WTC11 (cell line): ENCODE measurements around the gene C18orf54. TPM values are rescaled to one million over a fixed set of nuclear protein-coding genes. Genes with fewer than 3 reads are reported as not detected.

Experiments
- ATAC-seq: fragments of 200-7000 bp; cut with Tn5 transposase; 2 replicates; pipeline ENCODE4 v1.10.0; 2021; ENCODE audit warnings: mild to moderate bottlenecking, moderate library complexity
- CTCF ChIA-PET: fragments of 300-600 bp; sonication (Branson Sonifier 250); formaldehyde crosslinking; loops from one replicate; lab custom pipeline; 2021; ENCODE audit warnings: antibody characterized with exemption; lab: Charles Lee
- POLR2A ChIA-PET: fragments of 350-600 bp; sonication (Branson Sonifier 250); formaldehyde crosslinking; loops from one replicate; lab custom pipeline; 2021; ENCODE audit warnings: antibody characterized with exemption; lab: Charles Lee
- DNase-seq: peaks from one replicate; pipeline ENCODE4 v3.0.0; 2021; ENCODE audit warnings: low spot score
- H3K27ac Mint-ChIP-seq: 2 replicates; pipeline ENCODE4 v1.8.0; 2021; ENCODE audit warnings: mixed read lengths
- H3K27me3 Mint-ChIP-seq: 2 replicates; pipeline ENCODE4 v1.8.0; 2021; ENCODE audit warnings: low read depth, mild to moderate bottlenecking, moderate library complexity, mixed read lengths
- H3K36me3 Mint-ChIP-seq: 2 replicates; pipeline ENCODE4 v1.8.0; 2021; ENCODE audit warnings: mixed read lengths
- H3K4me1 Mint-ChIP-seq: 2 replicates; pipeline ENCODE4 v1.8.0; 2022; ENCODE audit warnings: mixed read lengths
- H3K4me3 Mint-ChIP-seq: 2 replicates; pipeline ENCODE4 v1.8.0; 2021; ENCODE audit warnings: mild to moderate bottlenecking, moderate library complexity, mixed read lengths
- H3K9me3 Mint-ChIP-seq: 2 replicates; pipeline ENCODE4 v1.8.0; 2021; ENCODE audit warnings: mixed read lengths
- AR ChIP-seq: fragments of 250-450 bp; sonication (Bioruptor Pico); IDR thresholded peaks from 2 replicates; pipeline ENCODE4 v1.9.0; 2021; ENCODE audit warnings: mild to moderate bottlenecking
- ATF2 ChIP-seq: sonication (generic); formaldehyde crosslinking; IDR thresholded peaks from 2 replicates; pipeline ENCODE4 v1.8.1; 2022; ENCODE audit warnings: low read depth, missing genetic modification reagents, borderline replicate concordance
- ELF4 ChIP-seq: sonication (generic); formaldehyde crosslinking; IDR thresholded peaks from 2 replicates; pipeline ENCODE4 v1.8.1; 2022; ENCODE audit warnings: low read depth, mild to moderate bottlenecking, moderate library complexity, missing genetic modification reagents
- FOXJ3 ChIP-seq: sonication (generic); formaldehyde crosslinking; IDR thresholded peaks from 2 replicates; pipeline ENCODE4 v1.9.0; 2021; ENCODE audit warnings: missing genetic modification reagents, mild to moderate bottlenecking, borderline replicate concordance
- FOXP4 ChIP-seq: sonication (generic); formaldehyde crosslinking; IDR thresholded peaks from 2 replicates; pipeline ENCODE4 v1.8.0; 2022; ENCODE audit warnings: mild to moderate bottlenecking, missing genetic modification reagents
- GTF2I ChIP-seq: fragments of 250-450 bp; sonication (Bioruptor Pico); conservative IDR thresholded peaks from 2 replicates; pipeline ENCODE4 v1.4.0; 2021; ENCODE audit warnings: mild to moderate bottlenecking
- JAZF1 ChIP-seq: fragments of 250-450 bp; sonication (Bioruptor Pico); IDR thresholded peaks from 2 replicates; pipeline ENCODE4 v1.9.0; 2021; ENCODE audit warnings: moderate library complexity, mild to moderate bottlenecking, inconsistent platforms
- MAX ChIP-seq: sonication (generic); formaldehyde crosslinking; IDR thresholded peaks from 2 replicates; pipeline ENCODE4 v1.8.0; 2022; ENCODE audit warnings: mild to moderate bottlenecking, missing genetic modification reagents
- NR3C1 ChIP-seq: sonication (generic); formaldehyde crosslinking; conservative IDR thresholded peaks from 2 replicates; pipeline ENCODE4 v1.8.1; 2023; ENCODE audit warnings: low read depth, mild to moderate bottlenecking, missing genetic modification reagents
- OVOL2 ChIP-seq: fragments of 250-450 bp; sonication (Bioruptor Pico); IDR thresholded peaks from 2 replicates; pipeline ENCODE4 v1.9.0; 2021; ENCODE audit warnings: mild to moderate bottlenecking, borderline replicate concordance
- ZBTB43 ChIP-seq: sonication (generic); formaldehyde crosslinking; IDR thresholded peaks from 2 replicates; pipeline ENCODE4 v1.8.1; 2023; ENCODE audit warnings: mild to moderate bottlenecking, missing genetic modification reagents
- ZMAT4 ChIP-seq: fragments of 250-450 bp; sonication (Bioruptor Pico); IDR thresholded peaks from 2 replicates; pipeline ENCODE4 v1.9.0; 2021; ENCODE audit warnings: mild to moderate bottlenecking
- ZNF121 ChIP-seq: sonication (generic); formaldehyde crosslinking; IDR thresholded peaks from 2 replicates; pipeline ENCODE4 v1.8.0; 2023; ENCODE audit warnings: missing genetic modification reagents
- ZNF138 ChIP-seq: sonication (generic); formaldehyde crosslinking; conservative IDR thresholded peaks from 2 replicates; pipeline ENCODE4 v1.8.1; 2022; ENCODE audit warnings: mild to moderate bottlenecking, moderate library complexity, missing genetic modification reagents
- ZNF232 ChIP-seq: sonication (generic); formaldehyde crosslinking; IDR thresholded peaks from 2 replicates; pipeline ENCODE4 v1.8.0; 2022; ENCODE audit warnings: mild to moderate bottlenecking, missing genetic modification reagents
- total RNA-seq: library from RNA; stranded (reverse); gene quantifications from 3 replicates; pipeline ENCODE4 v1.2.3, GENCODE V29; 2021
- TF ChIP-seq, protein P1 (sequence below): sonication (generic); formaldehyde crosslinking; conservative IDR thresholded peaks from 2 replicates; pipeline ENCODE4 v1.8.1; 2023; ENCODE audit warnings: mild to moderate bottlenecking, low read depth, missing genetic modification reagents, moderate library complexity
- TF ChIP-seq, protein P2 (sequence below): sonication (generic); formaldehyde crosslinking; IDR thresholded peaks from 2 replicates; pipeline ENCODE4 v1.8.1; 2023; ENCODE audit warnings: mild to moderate bottlenecking, missing genetic modification reagents, moderate library complexity
- TF ChIP-seq, protein P3 (sequence below): sonication (generic); formaldehyde crosslinking; IDR thresholded peaks from 2 replicates; pipeline ENCODE4 v1.8.0; 2022; ENCODE audit warnings: missing genetic modification reagents

Gene C18orf54
- total RNA-seq, 1 experiment from 2014 or later = 37.3 TPM

GRCh38 chr18:54329787-54330186, 27.9 kb upstream of the C18orf54 start:
- H3K9me3 Mint-ChIP-seq = peaks cover 2% of the 10 kb centered on the region
- H3K27me3 Mint-ChIP-seq = no peaks in the 10 kb centered on the region
- POLR2A ChIA-PET = interaction anchor here (0.6 kb wide), 1 partner anchor 32 kb away, joined by 3 read pairs; no protein-coding TSS in a partner anchor
- DNase-seq (no peak), ATAC-seq (no peak)
- no peaks in the 10 kb centered on the region for H3K4me1 Mint-ChIP-seq
- H3K4me3 Mint-ChIP-seq = no peak overlapping the region
- no peak overlapping the region for H3K27ac Mint-ChIP-seq
- TF ChIP-seq ELF4 (no peak), JAZF1 (no peak), NR3C1 (CRISPR knock-in tag) (no peak), ZBTB43 (CRISPR knock-in tag) (no peak), ZNF138 (no peak), MAX (CRISPR knock-in tag) (no peak), FOXJ3 (CRISPR knock-in tag) (no peak), ZMAT4 (CRISPR knock-in tag) (no peak), GTF2I (CRISPR knock-in tag) (no peak), OVOL2 (CRISPR knock-in tag) (no peak), FOXP4 (CRISPR knock-in tag) (no peak), ZNF232 (CRISPR knock-in tag) (no peak), ZNF121 (no peak), ATF2 (CRISPR knock-in tag) (no peak), AR (CRISPR knock-in tag) (no peak)
- TF ChIP-seq, protein P1, sequence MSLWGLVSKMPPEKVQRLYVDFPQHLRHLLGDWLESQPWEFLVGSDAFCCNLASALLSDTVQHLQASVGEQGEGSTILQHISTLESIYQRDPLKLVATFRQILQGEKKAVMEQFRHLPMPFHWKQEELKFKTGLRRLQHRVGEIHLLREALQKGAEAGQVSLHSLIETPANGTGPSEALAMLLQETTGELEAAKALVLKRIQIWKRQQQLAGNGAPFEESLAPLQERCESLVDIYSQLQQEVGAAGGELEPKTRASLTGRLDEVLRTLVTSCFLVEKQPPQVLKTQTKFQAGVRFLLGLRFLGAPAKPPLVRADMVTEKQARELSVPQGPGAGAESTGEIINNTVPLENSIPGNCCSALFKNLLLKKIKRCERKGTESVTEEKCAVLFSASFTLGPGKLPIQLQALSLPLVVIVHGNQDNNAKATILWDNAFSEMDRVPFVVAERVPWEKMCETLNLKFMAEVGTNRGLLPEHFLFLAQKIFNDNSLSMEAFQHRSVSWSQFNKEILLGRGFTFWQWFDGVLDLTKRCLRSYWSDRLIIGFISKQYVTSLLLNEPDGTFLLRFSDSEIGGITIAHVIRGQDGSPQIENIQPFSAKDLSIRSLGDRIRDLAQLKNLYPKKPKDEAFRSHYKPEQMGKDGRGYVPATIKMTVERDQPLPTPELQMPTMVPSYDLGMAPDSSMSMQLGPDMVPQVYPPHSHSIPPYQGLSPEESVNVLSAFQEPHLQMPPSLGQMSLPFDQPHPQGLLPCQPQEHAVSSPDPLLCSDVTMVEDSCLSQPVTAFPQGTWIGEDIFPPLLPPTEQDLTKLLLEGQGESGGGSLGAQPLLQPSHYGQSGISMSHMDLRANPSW (CRISPR knock-in tag) = no peak
- TF ChIP-seq, protein P2, sequence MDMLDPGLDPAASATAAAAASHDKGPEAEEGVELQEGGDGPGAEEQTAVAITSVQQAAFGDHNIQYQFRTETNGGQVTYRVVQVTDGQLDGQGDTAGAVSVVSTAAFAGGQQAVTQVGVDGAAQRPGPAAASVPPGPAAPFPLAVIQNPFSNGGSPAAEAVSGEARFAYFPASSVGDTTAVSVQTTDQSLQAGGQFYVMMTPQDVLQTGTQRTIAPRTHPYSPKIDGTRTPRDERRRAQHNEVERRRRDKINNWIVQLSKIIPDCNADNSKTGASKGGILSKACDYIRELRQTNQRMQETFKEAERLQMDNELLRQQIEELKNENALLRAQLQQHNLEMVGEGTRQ (CRISPR knock-in tag) = no peak
- TF ChIP-seq, protein P3, sequence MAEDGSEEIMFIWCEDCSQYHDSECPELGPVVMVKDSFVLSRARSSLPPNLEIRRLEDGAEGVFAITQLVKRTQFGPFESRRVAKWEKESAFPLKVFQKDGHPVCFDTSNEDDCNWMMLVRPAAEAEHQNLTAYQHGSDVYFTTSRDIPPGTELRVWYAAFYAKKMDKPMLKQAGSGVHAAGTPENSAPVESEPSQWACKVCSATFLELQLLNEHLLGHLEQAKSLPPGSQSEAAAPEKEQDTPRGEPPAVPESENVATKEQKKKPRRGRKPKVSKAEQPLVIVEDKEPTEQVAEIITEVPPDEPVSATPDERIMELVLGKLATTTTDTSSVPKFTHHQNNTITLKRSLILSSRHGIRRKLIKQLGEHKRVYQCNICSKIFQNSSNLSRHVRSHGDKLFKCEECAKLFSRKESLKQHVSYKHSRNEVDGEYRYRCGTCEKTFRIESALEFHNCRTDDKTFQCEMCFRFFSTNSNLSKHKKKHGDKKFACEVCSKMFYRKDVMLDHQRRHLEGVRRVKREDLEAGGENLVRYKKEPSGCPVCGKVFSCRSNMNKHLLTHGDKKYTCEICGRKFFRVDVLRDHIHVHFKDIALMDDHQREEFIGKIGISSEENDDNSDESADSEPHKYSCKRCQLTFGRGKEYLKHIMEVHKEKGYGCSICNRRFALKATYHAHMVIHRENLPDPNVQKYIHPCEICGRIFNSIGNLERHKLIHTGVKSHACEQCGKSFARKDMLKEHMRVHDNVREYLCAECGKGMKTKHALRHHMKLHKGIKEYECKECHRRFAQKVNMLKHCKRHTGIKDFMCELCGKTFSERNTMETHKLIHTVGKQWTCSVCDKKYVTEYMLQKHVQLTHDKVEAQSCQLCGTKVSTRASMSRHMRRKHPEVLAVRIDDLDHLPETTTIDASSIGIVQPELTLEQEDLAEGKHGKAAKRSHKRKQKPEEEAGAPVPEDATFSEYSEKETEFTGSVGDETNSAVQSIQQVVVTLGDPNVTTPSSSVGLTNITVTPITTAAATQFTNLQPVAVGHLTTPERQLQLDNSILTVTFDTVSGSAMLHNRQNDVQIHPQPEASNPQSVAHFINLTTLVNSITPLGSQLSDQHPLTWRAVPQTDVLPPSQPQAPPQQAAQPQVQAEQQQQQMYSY (CRISPR knock-in tag) = no peak
- TF ChIP-seq, all 79 proteins: peak for 0
- CTCF ChIA-PET = no interaction called here
- no peaks in the 10 kb centered on the region for H3K36me3 Mint-ChIP-seq
